ENCODE results near the gene PUSL1.

DNA sequence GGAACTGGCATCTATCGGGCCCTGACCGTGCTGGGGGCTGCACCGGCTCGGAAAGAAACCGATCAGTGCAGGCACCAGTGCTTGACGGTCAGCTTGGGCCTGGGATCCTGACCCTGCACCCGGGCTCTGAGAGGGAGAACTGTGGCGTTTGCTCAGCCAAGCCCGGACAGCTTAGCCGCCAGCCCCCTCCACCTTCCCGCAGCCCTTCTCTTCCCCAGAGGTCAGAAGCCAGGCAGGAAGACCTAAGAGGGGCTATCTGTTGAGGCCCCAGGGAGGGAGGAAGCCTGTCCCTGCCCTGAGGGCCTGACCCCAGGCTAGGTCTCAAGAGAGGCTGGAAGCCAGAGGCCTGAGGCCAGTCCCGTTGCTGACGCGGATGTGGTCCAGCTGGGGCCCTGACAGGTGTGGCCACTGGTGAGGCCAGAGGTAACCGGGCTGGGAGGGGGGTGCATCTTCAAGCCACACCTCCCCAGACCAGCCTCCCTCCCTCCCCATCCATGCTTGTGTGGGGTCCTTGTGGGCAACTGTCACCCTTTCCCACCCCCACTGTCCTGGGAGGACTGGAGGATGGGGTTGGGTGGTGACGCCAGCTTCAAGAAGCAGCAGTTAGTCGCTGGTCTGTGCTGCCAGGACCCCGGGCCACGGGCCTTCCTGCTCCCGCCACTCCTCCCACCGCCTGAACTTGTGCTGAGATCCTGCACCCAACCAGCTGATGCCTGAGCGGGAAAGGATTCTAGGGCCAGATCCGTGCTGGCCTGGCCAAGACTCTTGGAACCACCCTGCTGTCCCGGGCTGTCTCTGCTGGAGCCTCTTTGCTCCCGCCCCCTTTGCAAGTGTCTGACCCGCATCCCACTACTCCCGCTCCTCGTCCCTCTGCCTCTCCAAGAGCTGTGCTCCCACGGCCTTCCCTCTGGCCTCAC lies 43.4 kb downstream of the PUSL1 start:
- no peak for TF ChIP-seq POLR2A (IDR thresholded peaks at IDR 0.05)
- TF ChIP-seq, protein P1, sequence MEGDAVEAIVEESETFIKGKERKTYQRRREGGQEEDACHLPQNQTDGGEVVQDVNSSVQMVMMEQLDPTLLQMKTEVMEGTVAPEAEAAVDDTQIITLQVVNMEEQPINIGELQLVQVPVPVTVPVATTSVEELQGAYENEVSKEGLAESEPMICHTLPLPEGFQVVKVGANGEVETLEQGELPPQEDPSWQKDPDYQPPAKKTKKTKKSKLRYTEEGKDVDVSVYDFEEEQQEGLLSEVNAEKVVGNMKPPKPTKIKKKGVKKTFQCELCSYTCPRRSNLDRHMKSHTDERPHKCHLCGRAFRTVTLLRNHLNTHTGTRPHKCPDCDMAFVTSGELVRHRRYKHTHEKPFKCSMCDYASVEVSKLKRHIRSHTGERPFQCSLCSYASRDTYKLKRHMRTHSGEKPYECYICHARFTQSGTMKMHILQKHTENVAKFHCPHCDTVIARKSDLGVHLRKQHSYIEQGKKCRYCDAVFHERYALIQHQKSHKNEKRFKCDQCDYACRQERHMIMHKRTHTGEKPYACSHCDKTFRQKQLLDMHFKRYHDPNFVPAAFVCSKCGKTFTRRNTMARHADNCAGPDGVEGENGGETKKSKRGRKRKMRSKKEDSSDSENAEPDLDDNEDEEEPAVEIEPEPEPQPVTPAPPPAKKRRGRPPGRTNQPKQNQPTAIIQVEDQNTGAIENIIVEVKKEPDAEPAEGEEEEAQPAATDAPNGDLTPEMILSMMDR (IDR thresholded peaks at IDR 0.05) = no peak
